ENCODE results near the gene SULF2. TPM values are rescaled to one million over a fixed set of nuclear protein-coding genes. Genes with fewer than 3 reads are reported as not detected.

The SULF2 gene
- total and polyA plus RNA-seq, 9 of the 15 experiments (the other 6 are each of a cell fraction or from before 2014, with no cell fraction given), result 0.33 TPM; not detected in 8

DNA sequence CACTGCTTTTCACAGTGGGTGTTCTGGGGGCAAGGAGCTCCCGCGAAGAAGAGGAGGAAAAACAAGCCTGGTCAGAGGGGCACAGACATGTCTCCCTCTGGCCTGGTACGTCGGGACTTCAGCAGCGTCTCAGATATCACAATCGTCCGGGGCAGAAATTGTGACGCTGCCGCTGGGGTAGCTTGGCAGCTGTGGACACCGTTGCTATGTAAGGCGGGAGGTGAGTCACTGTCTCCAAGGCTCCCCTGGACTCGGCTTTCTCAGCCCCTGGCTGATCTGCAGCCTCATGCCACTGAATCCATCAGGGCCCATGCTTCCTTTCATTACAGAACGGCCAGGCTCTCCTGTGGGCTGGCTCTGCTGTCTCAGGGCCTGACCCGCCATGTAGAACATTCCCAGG is 98.7 kb downstream of the SULF2 start:
- no TSS peak for BruUV-seq (replicated peaks)
- in situ Hi-C loops (cut with MboI) (no loop called here), intact Hi-C loops (cut with micrococcal nuclease) (no loop called here)
- Histone ChIP-seq H3K27ac (ENCODE audit: extremely low read depth, low read depth, low read length) (no peak overlapping the region), H3K36me3 (ENCODE audit: control insufficient read depth, insufficient read depth, low read length) (no peaks in the 10 kb centered on the region), H3K79me2 (ENCODE audit: control insufficient read depth, insufficient read depth, low read length) (no peaks in the 10 kb centered on the region), H3K4me3 (no peak overlapping the region), H3K27me3 (ENCODE audit: control insufficient read depth in 2 of 2, insufficient read depth in 2 of 2, low read length in 2 of 2) (peaks cover 52 to 81% of the 10 kb centered on the region in 2 experiments), H2AFZ (ENCODE audit: low read depth, low read length) (no peak overlapping the region), H3K4me1 (replicated peaks in 1 of 2; ENCODE audit: control insufficient read depth in 2 of 2, insufficient read depth in 2 of 2, low read length in 2 of 2) (peaks cover 0 to 7% of the 10 kb centered on the region in 2 experiments; a peak in 2 of 5 replicates), H4K20me1 (replicated peaks; ENCODE audit: control insufficient read depth, insufficient read depth, low read length) (peaks cover 26% of the 10 kb centered on the region), H3K9me3 (replicated peaks; ENCODE audit: control insufficient read depth, insufficient read depth, low read depth, low read length) (no peaks in the 10 kb centered on the region), H3K9ac (ENCODE audit: insufficient read depth in 1 of 2, low read depth in 2 of 2, low read length in 2 of 2) (no peak overlapping the region), H3K9me1 (ENCODE audit: control insufficient read depth, insufficient read depth, low read length) (no peaks in the 10 kb centered on the region), H3K4me2 (ENCODE audit: insufficient read depth, low read length) (no peak overlapping the region)
- POLR2A ChIA-PET, result no interaction called here
- WGBS (ENCODE audit: insufficient coverage, low coverage, missing lambda C conversion rate), result 0% methylated on average over 12 of the region's 14 CpGs
- peak in 1 of 4 experiments; percentile 23 for DNase-seq (ENCODE audit: extremely low read depth in 1 of 4, low spot score in 3 of 4)
- ATAC-seq, result peak; percentile 38; the same call in 2 of the 3 replicates
- CTCF ChIA-PET (ENCODE audit: low intra/inter-chr PET ratio), result no interaction called here
- no peak for FAIRE-seq
- no peak for TF ChIP-seq MLX (CRISPR knock-in tag; conservative IDR thresholded peaks at IDR 0.05)
- no peak for TF ChIP-seq ZNF347 (CRISPR knock-in tag; IDR thresholded peaks at IDR 0.05; ENCODE audit: low read depth)
- TF ChIP-seq FOXA3 (CRISPR knock-in tag; conservative IDR thresholded peaks at IDR 0.05 in 1 of 2, IDR thresholded peaks at IDR 0.05 in 1 of 2), result no peak
- TF ChIP-seq FOSL1 (tag; conservative IDR thresholded peaks at IDR 0.05), result peak; percentile 38; the same call in 1 of the 2 replicates
- no peak for TF ChIP-seq CBX3 (IDR thresholded peaks at IDR 0.05; ENCODE audit: borderline replicate concordance in 1 of 2, low read length in 2 of 2)
- TF ChIP-seq RFX1 (IDR thresholded peaks at IDR 0.05), result peak; percentile 45
- TF ChIP-seq HEY1 (CRISPR knock-in tag; IDR thresholded peaks at IDR 0.05; ENCODE audit: borderline replicate concordance), result no peak
